K562 (cell line): Measurements from ENCODE around the gene HOXC10.

Experiments used
- HDGF ChIP-seq: fragments of 450-650 bp; IDR thresholded peaks from 2 replicates; pipeline ENCODE4 v1.6.1; 2016
- NFIC ChIP-seq: fragments of 450-650 bp; IDR thresholded peaks from 2 replicates; pipeline ENCODE4 v1.6.1; 2017; ENCODE audit warnings: mild to moderate bottlenecking, inconsistent platforms
- POLR2AphosphoS5 ChIP-seq: IDR thresholded peaks from 2 replicates; pipeline ENCODE4 v1.6.1; 2011; ENCODE audit warnings: mild to moderate bottlenecking, low read depth, low read length, moderate library complexity; ENCODE audit not compliant: control insufficient read depth, insufficient read depth
- SMC3 ChIP-seq: conservative IDR thresholded peaks from 2 replicates; pipeline ENCODE4 v1.6.1; 2011; ENCODE audit warnings: low read depth, low read length, improper control_type of control experiment; ENCODE audit not compliant: insufficient read depth
- XRCC5 ChIP-seq: fragments of 200-400 bp; formaldehyde crosslinking; IDR thresholded peaks from 2 replicates; pipeline ENCODE4 v1.6.1; 2017; ENCODE audit warnings: low read depth, mild to moderate bottlenecking, low read length
- ZBED1 ChIP-seq: IDR thresholded peaks from 2 replicates; pipeline ENCODE4 v1.6.1; 2014
- TF ChIP-seq, protein P1 (sequence below): fragments of 250-450 bp; sonication (Bioruptor Pico); IDR thresholded peaks from 2 replicates; pipeline ENCODE4 v1.9.0; 2021; ENCODE audit warnings: mild to moderate bottlenecking
- TF ChIP-seq, protein P2 (sequence below): fragments of 250-450 bp; sonication (Bioruptor Pico); IDR thresholded peaks from 2 replicates; pipeline ENCODE4 v1.4.0; 2020; ENCODE audit warnings: mild to moderate bottlenecking, moderate library complexity
- TF ChIP-seq, protein P3 (sequence below): sonication (generic); formaldehyde crosslinking; IDR thresholded peaks from 2 replicates; pipeline ENCODE4 v1.4.0; 2020; ENCODE audit warnings: mild to moderate bottlenecking, missing genetic modification reagents

DNA sequence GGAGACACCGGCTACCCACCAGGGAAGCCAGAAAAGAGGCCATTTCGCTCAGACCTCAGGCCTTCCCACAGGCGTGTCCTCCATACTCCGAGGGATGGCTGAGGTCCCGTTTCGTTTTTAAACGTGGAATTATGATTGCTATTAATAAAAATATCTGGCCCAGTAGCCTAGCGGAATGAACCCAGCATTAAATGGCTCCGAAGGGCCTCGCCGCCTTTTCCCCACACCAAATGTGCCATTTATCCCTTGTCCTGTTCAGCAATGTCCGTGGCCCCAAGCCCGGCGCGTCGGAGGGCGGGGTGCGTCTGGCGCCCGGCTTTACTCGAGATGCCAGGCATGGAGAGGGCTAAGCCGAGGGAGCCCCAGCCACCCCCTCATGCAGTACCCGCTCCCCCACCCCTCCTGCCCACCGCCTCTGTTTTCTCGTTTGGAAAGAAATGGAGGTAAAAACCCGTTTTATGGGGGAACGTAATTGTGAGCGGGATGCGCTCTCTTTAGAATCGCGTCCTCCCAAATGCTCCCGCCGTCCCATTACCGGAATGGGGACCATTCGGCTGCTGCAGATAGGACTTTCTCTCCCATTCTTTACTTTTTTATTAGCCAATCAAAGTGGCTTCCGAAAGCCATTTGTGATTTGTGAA is 29.6 kb downstream of the HOXC10 start:
- no peak for TF ChIP-seq POLR2AphosphoS5
- TF ChIP-seq ZBED1: no peak
- TF ChIP-seq HDGF: no peak
- no peak for TF ChIP-seq NFIC
- TF ChIP-seq, protein P1, sequence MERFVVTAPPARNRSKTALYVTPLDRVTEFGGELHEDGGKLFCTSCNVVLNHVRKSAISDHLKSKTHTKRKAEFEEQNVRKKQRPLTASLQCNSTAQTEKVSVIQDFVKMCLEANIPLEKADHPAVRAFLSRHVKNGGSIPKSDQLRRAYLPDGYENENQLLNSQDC (CRISPR knock-in tag): no peak
- no peak for TF ChIP-seq SMC3
- TF ChIP-seq, protein P2, sequence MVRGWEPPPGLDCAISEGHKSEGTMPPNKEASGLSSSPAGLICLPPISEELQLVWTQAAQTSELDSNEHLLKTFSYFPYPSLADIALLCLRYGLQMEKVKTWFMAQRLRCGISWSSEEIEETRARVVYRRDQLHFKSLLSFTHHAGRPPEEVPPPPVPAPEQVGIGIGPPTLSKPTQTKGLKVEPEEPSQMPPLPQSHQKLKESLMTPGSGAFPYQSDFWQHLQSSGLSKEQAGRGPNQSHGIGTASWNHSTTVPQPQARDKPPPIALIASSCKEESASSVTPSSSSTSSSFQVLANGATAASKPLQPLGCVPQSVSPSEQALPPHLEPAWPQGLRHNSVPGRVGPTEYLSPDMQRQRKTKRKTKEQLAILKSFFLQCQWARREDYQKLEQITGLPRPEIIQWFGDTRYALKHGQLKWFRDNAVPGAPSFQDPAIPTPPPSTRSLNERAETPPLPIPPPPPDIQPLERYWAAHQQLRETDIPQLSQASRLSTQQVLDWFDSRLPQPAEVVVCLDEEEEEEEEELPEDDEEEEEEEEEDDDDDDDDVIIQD (CRISPR knock-in tag): no peak
- TF ChIP-seq, protein P3, sequence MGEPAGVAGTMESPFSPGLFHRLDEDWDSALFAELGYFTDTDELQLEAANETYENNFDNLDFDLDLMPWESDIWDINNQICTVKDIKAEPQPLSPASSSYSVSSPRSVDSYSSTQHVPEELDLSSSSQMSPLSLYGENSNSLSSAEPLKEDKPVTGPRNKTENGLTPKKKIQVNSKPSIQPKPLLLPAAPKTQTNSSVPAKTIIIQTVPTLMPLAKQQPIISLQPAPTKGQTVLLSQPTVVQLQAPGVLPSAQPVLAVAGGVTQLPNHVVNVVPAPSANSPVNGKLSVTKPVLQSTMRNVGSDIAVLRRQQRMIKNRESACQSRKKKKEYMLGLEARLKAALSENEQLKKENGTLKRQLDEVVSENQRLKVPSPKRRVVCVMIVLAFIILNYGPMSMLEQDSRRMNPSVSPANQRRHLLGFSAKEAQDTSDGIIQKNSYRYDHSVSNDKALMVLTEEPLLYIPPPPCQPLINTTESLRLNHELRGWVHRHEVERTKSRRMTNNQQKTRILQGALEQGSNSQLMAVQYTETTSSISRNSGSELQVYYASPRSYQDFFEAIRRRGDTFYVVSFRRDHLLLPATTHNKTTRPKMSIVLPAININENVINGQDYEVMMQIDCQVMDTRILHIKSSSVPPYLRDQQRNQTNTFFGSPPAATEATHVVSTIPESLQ (CRISPR knock-in tag): no peak
- TF ChIP-seq XRCC5: no peak
